Activated T-cell treated with anti-CD3 and anti-CD28 coated beads, Interleukin-2, amount 50 U/mL, for 1 hour (primary cell): Measurements from ENCODE around the gene GNAI2.
"Not testable (repeated sequence)": the region's sequence is repeated elsewhere in the genome, so short reads cannot be mapped to it uniquely, and the experiment has no call there.

Experiments
- DNase-seq: peaks from one replicate; pipeline ENCODE4 v3.0.0-alpha.2; 2020

Gene GNAI2

DNA sequence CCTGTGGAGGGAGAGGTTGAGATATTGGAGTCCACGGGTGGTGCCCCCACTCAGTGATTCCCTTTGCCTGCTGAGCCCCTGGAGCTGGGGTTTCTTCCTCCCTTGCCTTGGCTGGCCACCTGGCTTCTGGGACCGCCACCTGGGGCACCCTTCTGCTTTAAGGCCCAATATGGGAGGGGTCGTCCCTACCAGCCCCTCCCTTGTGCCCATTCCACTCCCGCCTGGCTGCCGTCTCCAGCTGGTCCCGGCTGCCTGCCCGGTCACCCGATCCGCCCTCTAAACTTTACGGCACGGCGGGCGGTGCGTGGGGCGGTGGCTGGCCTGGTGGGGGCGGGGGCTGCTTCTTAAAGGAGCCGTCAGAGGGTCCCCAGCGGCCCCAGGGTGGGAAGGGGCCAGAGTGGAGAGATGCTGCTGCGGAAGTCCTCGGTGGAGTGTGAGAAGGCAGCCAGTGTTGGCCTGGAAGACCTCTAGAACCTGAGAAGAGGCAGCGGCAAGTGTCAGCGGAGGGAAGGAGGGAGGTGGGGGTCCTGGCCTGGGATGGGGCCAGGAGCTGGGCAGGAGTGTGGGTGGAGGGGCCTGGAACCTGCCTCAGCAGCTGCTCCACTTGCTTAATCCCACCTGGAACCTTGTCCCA lies 31.4 kb downstream of the GNAI2 start:
- no peak for DNase-seq

GRCh38 chr3:50268276-50268675 lies 32.3 kb downstream of the GNAI2 start:
- DNase-seq = no peak

GRCh38 chr3:50268703-50269451 lies 32.9 kb downstream of the GNAI2 start, which contains the start of gene SEMA3B:
SEMA3B (plus strand) TSS chr3:50269147; CDS start chr3:50269241, 94 bp downstream.
- no peak for DNase-seq

GRCh38 chr3:50269460-50269859 lies 33.5 kb downstream of the GNAI2 start:
- DNase-seq = no peak

GRCh38 chr3:50269977-50270413 lies 34.0 kb downstream of the GNAI2 start:
- DNase-seq = no peak

DNA sequence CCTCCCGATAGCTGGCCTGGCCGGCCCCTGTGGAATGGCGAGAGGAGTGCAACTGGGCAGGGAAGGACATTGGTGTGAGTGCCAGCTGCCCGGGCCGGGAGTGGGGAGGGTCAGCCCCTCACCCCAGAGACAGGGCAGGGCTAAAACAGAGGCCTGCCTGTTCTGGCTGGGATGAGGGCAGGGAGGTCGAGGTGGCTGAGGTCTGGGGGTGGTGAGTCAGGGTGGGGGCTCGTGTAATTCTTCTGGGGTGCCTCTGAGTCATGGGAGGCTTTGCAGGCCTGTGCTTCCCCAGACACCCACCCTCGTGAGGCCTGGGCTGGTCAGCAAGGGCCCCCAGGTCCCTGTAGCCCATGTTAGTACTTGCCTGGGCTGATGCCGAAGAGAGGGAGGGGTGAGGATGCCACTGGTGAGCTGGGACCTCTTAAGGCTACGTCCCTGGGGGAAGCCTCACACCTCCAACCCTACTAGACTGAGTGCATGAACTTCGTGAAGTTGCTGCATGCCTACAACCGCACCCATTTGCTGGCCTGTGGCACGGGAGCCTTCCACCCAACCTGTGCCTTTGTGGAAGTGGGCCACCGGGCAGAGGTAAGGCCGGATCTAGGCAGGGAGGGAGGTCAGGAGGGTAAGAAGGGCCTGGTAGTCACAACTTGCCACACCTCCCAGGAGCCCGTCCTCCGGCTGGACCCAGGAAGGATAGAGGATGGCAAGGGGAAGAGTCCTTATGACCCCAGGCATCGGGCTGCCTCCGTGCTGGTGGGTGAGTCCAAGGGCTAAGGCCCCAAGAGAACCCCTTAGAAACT lies 34.6 kb downstream of the GNAI2 start:
- no peak for DNase-seq

GRCh38 chr3:50271314-50271936 lies 35.4 kb downstream of the GNAI2 start:
- DNase-seq = no peak

GRCh38 chr3:50272538-50272910 lies 36.5 kb downstream of the GNAI2 start:
- DNase-seq = not testable (repeated sequence)

GRCh38 chr3:50272911-50273688 lies 37.1 kb downstream of the GNAI2 start:
- DNase-seq = peak; percentile 89

- no peak for DNase-seq
These were observed 37.7 kb downstream of the GNAI2 start for GRCh38 chr3:50273689-50274065.

GRCh38 chr3:50274371-50275104 lies 38.5 kb downstream of the GNAI2 start:
- peak; percentile 69 for DNase-seq

DNA sequence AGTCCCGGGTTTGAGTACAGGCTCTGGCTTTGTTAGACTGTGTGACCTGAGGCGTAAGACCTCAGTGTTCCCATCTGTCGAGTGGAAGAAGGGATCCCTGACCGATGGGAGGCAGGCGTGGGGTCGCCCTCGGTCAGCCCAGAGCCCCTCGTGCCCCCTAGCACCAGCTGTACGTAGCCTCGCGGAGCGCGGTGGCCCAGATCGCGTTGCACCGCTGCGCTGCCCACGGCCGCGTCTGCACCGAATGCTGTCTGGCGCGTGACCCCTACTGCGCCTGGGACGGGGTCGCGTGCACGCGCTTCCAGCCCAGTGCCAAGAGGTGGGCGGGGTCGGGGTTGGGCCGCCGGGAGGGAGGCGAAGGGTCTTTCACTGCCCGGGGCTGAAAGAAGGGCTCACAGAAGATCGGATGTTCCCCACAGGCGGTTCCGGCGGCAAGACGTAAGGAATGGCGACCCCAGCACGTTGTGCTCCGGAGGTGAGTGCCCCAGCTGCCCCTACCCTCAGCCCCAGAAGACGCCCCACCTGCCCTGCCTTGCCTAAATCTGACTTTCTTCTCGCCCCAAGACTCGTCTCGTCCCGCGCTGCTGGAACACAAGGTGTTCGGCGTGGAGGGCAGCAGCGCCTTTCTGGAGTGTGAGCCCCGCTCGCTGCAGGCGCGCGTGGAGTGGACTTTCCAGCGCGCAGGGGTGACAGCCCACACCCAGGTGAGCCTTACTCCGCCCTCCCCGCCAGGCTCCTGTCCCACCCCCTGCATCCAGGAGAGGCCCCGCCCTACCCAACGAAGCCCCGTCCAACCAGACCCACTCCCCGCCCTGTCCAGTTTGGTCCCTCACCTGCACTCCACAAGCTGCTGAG lies 39.4 kb downstream of the GNAI2 start:
- no peak for DNase-seq

DNA sequence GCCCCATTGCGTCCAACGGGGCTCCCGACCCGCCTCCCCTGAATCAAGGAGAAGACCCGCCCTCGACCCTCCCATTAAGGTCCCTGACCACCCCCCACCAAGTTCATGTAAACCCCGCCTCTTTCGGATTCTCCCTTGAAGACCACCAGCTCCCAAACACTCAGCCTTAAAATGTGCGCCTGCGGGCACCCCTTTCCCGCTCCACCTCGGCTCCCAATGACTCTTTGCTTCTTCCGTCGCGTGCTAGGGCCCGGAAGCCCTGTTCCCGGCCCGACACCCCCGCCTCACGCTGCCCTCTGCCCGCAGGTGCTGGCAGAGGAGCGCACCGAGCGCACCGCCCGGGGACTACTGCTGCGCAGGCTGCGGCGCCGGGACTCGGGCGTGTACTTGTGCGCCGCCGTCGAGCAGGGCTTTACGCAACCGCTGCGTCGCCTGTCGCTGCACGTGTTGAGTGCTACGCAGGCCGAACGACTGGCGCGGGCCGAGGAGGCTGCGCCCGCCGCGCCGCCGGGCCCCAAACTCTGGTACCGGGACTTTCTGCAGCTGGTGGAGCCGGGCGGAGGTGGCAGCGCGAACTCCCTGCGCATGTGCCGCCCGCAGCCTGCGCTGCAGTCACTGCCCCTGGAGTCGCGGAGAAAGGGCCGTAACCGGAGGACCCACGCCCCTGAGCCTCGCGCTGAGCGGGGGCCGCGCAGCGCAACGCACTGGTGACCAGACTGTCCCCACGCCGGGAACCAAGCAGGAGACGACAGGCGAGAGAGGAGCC lies 40.2 kb downstream of the GNAI2 start:
- DNase-seq = peak; percentile 41

DNA sequence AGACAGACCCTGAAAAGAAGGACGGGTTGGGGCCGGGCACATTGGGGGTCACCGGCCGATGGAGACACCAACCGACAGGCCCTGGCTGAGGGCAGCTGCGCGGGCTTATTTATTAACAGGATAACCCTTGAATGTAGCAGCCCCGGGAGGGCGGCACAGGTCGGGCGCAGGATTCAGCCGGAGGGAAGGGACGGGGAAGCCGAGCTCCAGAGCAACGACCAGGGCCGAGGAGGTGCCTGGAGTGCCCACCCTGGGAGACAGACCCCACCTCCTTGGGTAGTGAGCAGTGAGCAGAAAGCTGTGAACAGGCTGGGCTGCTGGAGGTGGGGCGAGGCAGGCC lies 40.7 kb downstream of the GNAI2 start:
- DNase-seq = no peak

GRCh38 chr3:50278123-50278879 lies 42.3 kb downstream of the GNAI2 start:
- no peak for DNase-seq

DNA sequence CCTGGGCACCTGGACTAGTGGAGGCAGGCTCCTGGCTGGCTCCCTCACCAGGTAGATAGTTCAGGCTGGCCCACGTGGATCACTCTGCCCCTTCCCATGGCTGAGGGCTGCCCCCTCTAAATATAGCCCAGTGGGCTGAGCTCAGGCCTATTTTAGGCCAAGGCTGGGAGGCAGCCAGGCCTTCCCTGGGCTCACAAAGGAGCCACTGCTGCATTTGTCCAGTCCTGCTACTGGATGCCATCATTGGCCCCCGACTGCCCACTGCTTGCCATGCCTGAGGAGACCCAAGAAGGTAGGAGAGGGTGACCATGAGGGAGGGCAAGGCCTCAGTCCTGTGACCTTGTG lies 42.8 kb downstream of the GNAI2 start, which contains the start of gene LSMEM2:
Gene LSMEM2, plus strand, starts transcription at position 208 of the 345 bp plus-strand sequence. Its CDS starts 27 bp downstream, at position 235.
- DNase-seq = no peak

- no peak for DNase-seq
These were observed 43.4 kb downstream of the GNAI2 start for GRCh38 chr3:50279255-50280016.

DNA sequence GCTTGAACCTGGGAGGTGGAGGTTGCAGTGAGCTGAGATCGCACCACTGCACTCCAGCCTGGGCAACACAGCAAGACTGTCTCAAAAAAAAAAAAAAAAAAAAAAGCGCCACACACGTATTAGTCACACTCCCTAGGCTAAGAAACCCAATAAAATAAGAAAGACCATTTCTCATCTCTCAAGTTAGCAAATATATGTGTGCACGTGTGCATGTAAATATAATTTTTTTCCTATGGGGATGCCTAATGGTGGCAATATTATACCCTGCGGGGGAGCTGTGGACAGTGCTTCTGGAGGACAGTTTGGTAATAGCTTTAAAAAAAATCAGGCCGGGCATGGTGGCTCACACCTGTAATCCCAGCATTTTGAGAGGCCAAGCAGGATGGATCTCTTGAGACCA lies 48.1 kb downstream of the GNAI2 start:
- DNase-seq = not testable (repeated sequence)
